Dendritic cell treated with granulocyte-macrophage colony-stimulating factor and Interleukin-4, amounts not matched to agents 40 ng/mL and 50 ng/mL, for 4 days (primary cell): ENCODE results near the gene VPS13A.

Source experiments
- H3K27ac Mint-ChIP-seq: one replicate; pipeline ENCODE4 v1.8.0; 2022; ENCODE audit warnings: mild to moderate bottlenecking, mixed read lengths
- H3K27me3 Mint-ChIP-seq: one replicate; pipeline ENCODE4 v1.8.0; 2022; ENCODE audit warnings: mild to moderate bottlenecking, mixed read lengths
- H3K36me3 Mint-ChIP-seq: one replicate; pipeline ENCODE4 v1.8.0; 2022; ENCODE audit warnings: low read depth, mixed read lengths
- H3K4me1 Mint-ChIP-seq: one replicate; pipeline ENCODE4 v1.8.0; 2022; ENCODE audit warnings: low read depth, mixed read lengths
- H3K4me3 Mint-ChIP-seq: one replicate; pipeline ENCODE4 v1.8.0; 2022; ENCODE audit warnings: mild to moderate bottlenecking, moderate library complexity, mixed read lengths
- H3K9me3 Mint-ChIP-seq: one replicate; pipeline ENCODE4 v1.8.0; 2022; ENCODE audit warnings: mixed read lengths
- intact Hi-C: fragments of 100-400 bp; cut with micrococcal nuclease; formaldehyde crosslinking; loops from one replicate; pipeline ENCODE4 v1.15.0; 2022

The VPS13A gene

DNA sequence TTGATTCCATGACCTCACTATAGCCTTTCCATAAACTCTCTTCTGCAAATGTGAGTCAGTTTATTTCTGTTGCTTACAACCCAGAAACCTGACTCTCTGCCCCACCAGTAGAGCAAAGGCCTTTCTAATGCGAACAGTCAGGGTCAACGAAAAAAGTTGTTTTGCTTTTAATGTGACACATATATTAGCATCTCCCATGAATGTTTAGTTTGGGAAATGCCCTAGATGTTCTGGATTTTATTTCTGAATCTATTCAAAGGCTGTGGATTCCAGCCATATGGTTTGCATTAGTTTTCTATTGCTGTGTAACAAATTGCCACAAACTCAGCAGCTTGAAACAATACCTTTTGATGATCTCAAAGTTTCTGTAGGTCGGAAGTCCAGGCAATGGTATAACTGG is 277.3 kb downstream of the VPS13A start:
- Mint-ChIP-seq H3K4me3 (no peak overlapping the region), H3K36me3 (no peaks in the 10 kb centered on the region), H3K9me3 (peaks cover 11% of the 10 kb centered on the region), H3K4me1 (peaks cover 20% of the 10 kb centered on the region), H3K27me3 (no peaks in the 10 kb centered on the region), H3K27ac (no peak overlapping the region)
- intact Hi-C loops: loop anchor here (2.0 to 10.0 kb wide), 4 partner anchors 280 to 800 kb away; partner anchors contain the start of gene VPS13A

DNA sequence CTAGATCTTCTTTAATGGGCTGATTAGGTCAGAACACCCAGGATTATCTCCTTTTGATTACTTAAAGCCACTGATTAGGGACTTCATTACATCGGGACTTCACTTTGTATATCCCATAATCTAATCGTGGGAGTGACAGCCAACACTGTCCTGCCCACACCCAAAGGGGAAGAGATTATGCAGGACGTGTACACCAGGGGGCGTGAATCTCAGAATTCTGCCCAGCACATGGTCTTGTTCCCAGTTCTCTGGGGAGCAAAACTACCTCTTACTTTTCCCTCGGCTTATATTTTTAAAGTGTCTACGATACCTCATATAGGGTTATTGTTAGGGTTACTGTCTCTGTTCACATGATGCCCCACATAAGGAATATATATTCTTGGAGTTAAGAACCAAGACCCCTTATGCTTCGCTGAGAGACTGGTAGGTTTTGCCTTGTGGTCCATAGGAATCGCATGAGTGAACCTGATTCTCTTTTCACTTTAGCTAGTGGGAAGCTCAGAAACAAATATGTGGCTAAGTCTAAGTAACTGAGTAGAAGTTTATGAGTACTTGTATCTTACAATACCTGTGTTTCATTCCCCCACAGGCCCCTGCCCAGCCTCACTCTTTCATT is 278.1 kb downstream of the VPS13A start:
- H3K4me3 Mint-ChIP-seq: no peak overlapping the region
- peaks cover 7% of the 10 kb centered on the region for H3K9me3 Mint-ChIP-seq
- intact Hi-C loops: loop anchor here (2.0 to 10.0 kb wide), 4 partner anchors 281 to 799 kb away; partner anchors contain the start of gene VPS13A
- no peak overlapping the region for H3K27ac Mint-ChIP-seq
- H3K36me3 Mint-ChIP-seq: no peaks in the 10 kb centered on the region
- peaks cover 20% of the 10 kb centered on the region for H3K4me1 Mint-ChIP-seq
- no peaks in the 10 kb centered on the region for H3K27me3 Mint-ChIP-seq

DNA sequence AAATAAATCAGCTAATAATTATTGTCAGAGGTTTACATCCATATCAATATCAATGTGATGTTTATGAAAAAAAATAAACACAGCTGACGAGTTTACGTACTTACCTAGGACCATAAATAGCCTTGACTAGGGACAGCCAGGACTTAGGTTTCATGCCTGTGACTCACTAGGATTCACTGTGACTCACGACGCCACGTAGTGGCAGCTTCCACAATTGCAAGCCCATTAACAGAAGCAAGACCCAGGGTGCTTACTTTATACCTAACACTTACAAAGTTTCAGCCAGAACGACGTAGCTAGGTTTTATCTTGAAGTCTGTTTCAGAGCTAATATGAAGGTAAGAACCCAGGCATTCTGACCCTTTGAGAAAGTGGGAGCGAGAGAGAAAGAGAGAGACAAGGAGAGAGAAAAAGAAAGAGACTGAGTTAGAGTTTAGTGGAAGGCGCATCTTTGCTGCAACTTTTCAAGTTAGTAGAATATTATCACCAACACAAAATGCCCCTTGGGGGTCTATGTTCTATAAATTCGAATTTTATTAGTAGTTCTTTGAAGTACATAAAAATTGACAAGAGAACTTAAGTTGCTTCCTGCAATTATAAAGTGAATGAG is 279.6 kb downstream of the VPS13A start:
- no peaks in the 10 kb centered on the region for H3K27me3 Mint-ChIP-seq
- H3K9me3 Mint-ChIP-seq: no peaks in the 10 kb centered on the region
- intact Hi-C loops: loop anchor here (5.0 to 10.0 kb wide), 3 partner anchors 282 to 798 kb away; partner anchors contain the start of gene VPS13A
- no peaks in the 10 kb centered on the region for H3K36me3 Mint-ChIP-seq
- H3K4me1 Mint-ChIP-seq: peaks cover 20% of the 10 kb centered on the region
- H3K4me3 Mint-ChIP-seq: no peak overlapping the region
- no peak overlapping the region for H3K27ac Mint-ChIP-seq

DNA sequence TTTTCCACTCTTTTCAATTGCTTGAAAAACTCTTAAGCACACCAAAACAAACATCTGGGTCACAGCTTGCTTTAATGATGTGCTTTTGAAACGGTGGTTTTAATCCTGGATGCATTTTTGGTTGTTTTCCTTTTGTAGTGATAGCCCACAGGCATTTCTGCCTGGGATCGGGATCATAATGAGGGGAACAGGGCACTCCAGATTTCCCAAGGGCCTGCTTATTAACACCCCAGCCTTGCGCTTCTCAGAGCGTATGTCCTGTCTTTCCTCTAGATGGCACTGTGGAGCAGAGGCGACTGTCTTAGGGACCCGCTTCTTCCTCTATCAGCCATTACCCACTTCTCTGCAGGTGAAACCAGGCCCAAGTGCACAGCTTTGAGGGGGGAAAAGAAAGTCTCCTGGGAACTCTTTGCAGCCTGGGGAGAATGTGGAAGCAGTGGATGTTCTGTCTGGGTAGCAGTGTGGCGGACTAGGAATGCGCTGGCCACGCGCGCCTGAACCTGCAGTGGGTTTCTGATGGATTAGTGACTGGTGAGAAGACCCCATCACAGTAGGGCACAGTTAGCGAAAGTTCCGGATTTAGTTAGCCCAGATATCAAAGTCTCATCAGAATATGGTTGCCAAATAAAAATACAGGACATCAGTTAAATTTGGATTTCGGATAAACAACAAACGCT is 280.7 kb downstream of the VPS13A start:
- no peak overlapping the region for H3K27ac Mint-ChIP-seq
- no peaks in the 10 kb centered on the region for H3K9me3 Mint-ChIP-seq
- H3K4me1 Mint-ChIP-seq: peaks cover 20% of the 10 kb centered on the region
- H3K27me3 Mint-ChIP-seq: peaks cover 2% of the 10 kb centered on the region
- no peak overlapping the region for H3K4me3 Mint-ChIP-seq
- intact Hi-C loops: loop anchor here (5.0 to 10.0 kb wide), 3 partner anchors 283 to 797 kb away; partner anchors contain the start of gene VPS13A
- H3K36me3 Mint-ChIP-seq: no peaks in the 10 kb centered on the region

DNA sequence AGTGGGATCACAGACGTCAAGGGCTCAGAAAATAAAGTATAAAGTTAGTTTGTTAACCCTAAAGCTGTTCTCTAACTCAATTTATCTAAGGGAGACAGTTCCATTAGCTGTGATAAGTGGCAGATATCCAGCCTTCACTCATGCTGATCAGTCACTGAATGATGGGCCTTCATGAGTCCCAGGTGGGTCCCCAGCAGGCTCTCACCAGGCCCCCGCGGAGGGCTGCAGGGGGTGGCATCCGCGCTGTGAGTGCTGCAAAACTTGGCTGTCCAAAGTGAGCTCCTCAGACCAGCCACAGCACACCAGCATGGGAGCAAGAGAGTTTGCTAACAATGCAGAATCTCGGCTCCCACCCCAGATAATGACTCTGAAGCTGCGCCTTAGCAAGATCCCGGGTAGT is 283.6 kb downstream of the VPS13A start:
- Mint-ChIP-seq H3K27ac (no peak overlapping the region), H3K36me3 (no peaks in the 10 kb centered on the region), H3K4me1 (peaks cover 5% of the 10 kb centered on the region), H3K27me3 (peaks cover 2% of the 10 kb centered on the region), H3K9me3 (no peaks in the 10 kb centered on the region), H3K4me3 (no peak overlapping the region)
- intact Hi-C loops: no loop called here

DNA sequence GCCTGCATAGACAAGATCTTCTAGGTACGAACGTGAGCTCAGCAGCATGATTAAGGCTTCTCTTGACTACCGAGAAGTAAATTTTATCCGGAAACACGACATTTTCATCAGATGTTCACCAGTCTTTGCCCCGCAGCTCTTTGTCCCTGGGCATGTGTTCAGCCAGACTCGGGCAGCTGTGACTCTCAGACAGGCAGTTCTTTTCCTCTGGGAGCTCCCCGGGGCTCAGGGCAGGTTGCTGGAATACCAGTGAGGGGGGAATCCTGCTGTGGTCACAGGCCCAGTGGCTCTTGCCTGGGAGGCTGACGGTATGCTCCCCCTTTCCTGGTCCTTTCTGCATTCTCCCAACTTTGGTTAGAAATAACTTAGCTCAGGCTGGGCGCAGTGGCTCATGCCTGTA is 284.7 kb downstream of the VPS13A start:
- intact Hi-C loops: no loop called here
- Mint-ChIP-seq H3K27me3 (peaks cover 2% of the 10 kb centered on the region), H3K27ac (no peak overlapping the region), H3K9me3 (no peaks in the 10 kb centered on the region), H3K4me1 (peaks cover 1% of the 10 kb centered on the region), H3K36me3 (no peaks in the 10 kb centered on the region), H3K4me3 (no peak overlapping the region)

DNA sequence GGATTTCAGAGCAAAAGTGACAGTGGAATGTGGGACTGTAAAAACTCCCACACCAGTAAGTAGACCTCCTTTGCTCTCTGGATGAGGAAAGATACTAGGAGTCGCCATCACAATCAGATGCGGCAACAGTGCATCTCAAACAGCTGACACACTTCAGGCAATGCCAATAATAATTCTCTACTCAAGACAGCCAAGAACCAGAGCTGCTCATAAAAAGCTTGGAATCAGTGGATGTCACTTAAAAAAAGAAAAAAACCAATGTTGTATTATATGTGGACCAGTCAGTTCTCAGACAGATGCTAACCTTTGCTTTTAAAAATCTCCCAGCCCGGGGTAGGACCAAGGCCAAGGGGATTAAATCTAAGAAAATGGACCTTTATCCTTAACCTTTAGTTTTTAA is 285.8 kb downstream of the VPS13A start:
- peaks cover 2% of the 10 kb centered on the region for H3K27me3 Mint-ChIP-seq
- no peaks in the 10 kb centered on the region for H3K4me1 Mint-ChIP-seq
- no peaks in the 10 kb centered on the region for H3K9me3 Mint-ChIP-seq
- no peak overlapping the region for H3K4me3 Mint-ChIP-seq
- intact Hi-C loops: no loop called here
- H3K36me3 Mint-ChIP-seq: no peaks in the 10 kb centered on the region
- no peak overlapping the region for H3K27ac Mint-ChIP-seq

DNA sequence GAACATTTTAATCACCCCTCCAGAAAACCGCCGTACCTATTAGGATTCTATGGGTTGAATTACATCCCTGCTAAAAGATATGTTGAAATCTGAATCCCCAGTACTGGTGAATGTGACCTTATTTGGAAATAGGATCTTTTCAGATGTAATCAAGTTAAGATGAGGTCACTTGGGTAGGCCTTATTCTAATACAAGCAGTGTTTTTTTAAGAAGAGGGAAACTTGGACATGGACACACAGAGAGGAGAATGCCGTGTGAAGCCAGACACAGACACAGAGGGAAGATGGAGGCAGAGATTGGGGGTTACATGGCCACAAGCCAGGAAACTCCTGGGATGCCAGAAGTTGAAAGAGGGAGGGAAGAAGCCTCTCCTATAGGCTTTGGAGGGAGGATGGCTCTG is 287.3 kb downstream of the VPS13A start:
- Mint-ChIP-seq H3K4me3 (no peak overlapping the region), H3K27ac (no peak overlapping the region), H3K27me3 (peaks cover 2% of the 10 kb centered on the region), H3K36me3 (no peaks in the 10 kb centered on the region), H3K4me1 (no peaks in the 10 kb centered on the region), H3K9me3 (no peaks in the 10 kb centered on the region)
- intact Hi-C loops: no loop called here

DNA sequence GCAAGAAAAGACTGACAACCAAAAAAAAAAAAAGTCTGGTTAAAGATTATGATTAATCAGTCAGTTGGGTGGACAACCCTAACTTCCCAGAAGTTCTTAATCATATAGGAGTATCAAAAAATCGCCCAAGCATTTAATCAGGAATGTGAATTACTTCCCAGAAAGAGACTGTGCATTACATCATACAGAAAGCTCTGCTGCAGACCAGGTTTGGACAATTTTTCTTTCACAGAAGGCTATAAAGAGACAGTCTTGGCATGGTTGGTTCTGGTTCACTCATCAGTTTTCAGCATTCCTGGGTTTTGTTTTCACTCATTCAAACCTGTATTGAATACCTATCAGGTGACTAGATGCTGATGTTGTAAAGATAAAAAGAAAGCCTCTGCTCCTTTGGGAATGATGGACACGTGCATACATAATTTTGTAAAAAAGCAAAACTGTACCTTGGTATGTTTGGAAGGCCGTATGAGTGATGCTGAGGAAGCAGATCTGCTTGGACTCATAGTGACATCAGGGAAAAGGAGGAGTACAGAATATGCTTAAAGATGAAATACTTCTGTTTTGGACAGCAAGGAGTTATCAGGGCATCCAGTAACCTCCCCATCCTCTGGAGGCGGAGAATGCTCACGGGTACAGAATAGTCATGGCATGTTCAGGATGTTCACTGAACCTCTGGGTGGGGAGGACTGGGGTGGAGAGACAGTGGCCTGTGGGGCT is 292.3 kb downstream of the VPS13A start:
- no peak overlapping the region for H3K27ac Mint-ChIP-seq
- intact Hi-C loops: no loop called here

More for the DNA sequence above, 292.3 kb downstream of the VPS13A start:
- no peaks in the 10 kb centered on the region for H3K4me1 Mint-ChIP-seq
- no peaks in the 10 kb centered on the region for H3K36me3 Mint-ChIP-seq
- no peak overlapping the region for H3K4me3 Mint-ChIP-seq
- no peaks in the 10 kb centered on the region for H3K27me3 Mint-ChIP-seq
- peaks cover 8% of the 10 kb centered on the region for H3K9me3 Mint-ChIP-seq
